Activated B cell treated with CpG ODN at 0.5 μM for 24 hours (primary cell): ENCODE measurements around the gene MPZL1. TPM values are rescaled to one million over a fixed set of nuclear protein-coding genes. Genes with fewer than 3 reads are reported as not detected.

ENCODE experiments used
- ATAC-seq: fragments of 200-7000 bp; cut with Tn5 transposase; one replicate; pipeline ENCODE4 v1.10.0; 2021; ENCODE audit warnings: low read depth, mild to moderate bottlenecking, moderate library complexity
- CTCF ChIA-PET: fragments of 350-600 bp; sonication (Branson Sonifier 250); formaldehyde crosslinking; loops from one replicate; lab custom pipeline; 2021; ENCODE audit warnings: antibody characterized with exemption; lab: Charles Lee
- POLR2A ChIA-PET: fragments of 350-600 bp; sonication (Branson Sonifier 250); formaldehyde crosslinking; loops from one replicate; lab custom pipeline; 2021; ENCODE audit warnings: antibody characterized with exemption; lab: Charles Lee
- DNase-seq: peaks from one replicate; pipeline ENCODE4 v3.0.0; 2022
- H3K27ac Mint-ChIP-seq: one replicate; pipeline ENCODE4 v1.8.0; 2020; ENCODE audit warnings: mixed read lengths
- H3K27me3 Mint-ChIP-seq: one replicate; pipeline ENCODE4 v1.8.0; 2021; ENCODE audit warnings: mixed read lengths
- H3K36me3 Mint-ChIP-seq: one replicate; pipeline ENCODE4 v1.8.0; 2021; ENCODE audit warnings: low read depth, mixed read lengths
- H3K4me1 Mint-ChIP-seq: one replicate; pipeline ENCODE4 v1.8.0; 2021; ENCODE audit warnings: mixed read lengths
- H3K4me3 Mint-ChIP-seq: one replicate; pipeline ENCODE4 v1.8.0; 2020; ENCODE audit warnings: mild to moderate bottlenecking, mixed read lengths
- H3K9me3 Mint-ChIP-seq: one replicate; pipeline ENCODE4 v1.8.0; 2020; ENCODE audit warnings: mixed read lengths
- CTCF ChIP-seq: fragments of 200-600 bp; IDR thresholded peaks from one replicate; pipeline ENCODE4 v1.8.0; 2022; ENCODE audit warnings: antibody characterized with exemption, mild to moderate bottlenecking
- intact Hi-C: fragments of 100-400 bp; cut with micrococcal nuclease; formaldehyde crosslinking; loops from one replicate; pipeline ENCODE4 v1.15.1; 2024
- total RNA-seq: library from RNA; stranded (reverse); gene quantifications from 2 replicates; pipeline ENCODE4 v1.2.3, GENCODE V29; 2022

MPZL1 gene
- total RNA-seq, 1 donor from 2014 or later = 27.2 TPM

DNA sequence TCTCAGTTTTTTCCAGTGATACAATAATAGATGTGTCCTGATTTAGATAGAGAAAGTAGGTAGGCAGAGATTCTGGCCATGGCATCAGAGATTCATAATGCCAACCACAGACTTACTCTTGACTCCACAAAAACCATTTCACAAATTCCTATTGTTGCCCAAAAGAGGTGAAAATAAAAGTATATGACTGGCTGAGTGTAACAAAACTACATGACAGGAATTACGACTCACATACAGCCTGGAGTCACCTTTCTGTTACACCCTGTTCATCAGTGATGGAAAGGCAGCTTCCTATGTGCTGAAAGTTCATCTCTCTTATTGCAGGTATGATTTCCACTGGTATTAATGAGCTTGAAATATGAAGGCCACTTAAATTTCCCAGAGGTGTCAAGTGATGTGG is 72.3 kb downstream of the MPZL1 start:
- POLR2A ChIA-PET = no interaction called here
- ATAC-seq (no peak), DNase-seq (no peak)
- Mint-ChIP-seq H3K4me3 (no peak overlapping the region), H3K36me3 (peaks cover 30% of the 10 kb centered on the region), H3K27me3 (no peaks in the 10 kb centered on the region), H3K9me3 (no peaks in the 10 kb centered on the region), H3K4me1 (no peaks in the 10 kb centered on the region), H3K27ac (no peak overlapping the region)
- no peak for TF ChIP-seq CTCF
- CTCF ChIA-PET = no interaction called here
- intact Hi-C loops = no loop called here

- no peak for TF ChIP-seq CTCF
- Mint-ChIP-seq H3K4me3 (no peak overlapping the region), H3K36me3 (peaks cover 11% of the 10 kb centered on the region), H3K27me3 (no peaks in the 10 kb centered on the region), H3K9me3 (no peaks in the 10 kb centered on the region), H3K4me1 (no peaks in the 10 kb centered on the region), H3K27ac (no peak overlapping the region)
- intact Hi-C loops = no loop called here
- ChIA-PET CTCF (interaction anchor here (1.0 kb wide), 1 partner anchor 98 kb away, joined by 3 read pairs; no protein-coding TSS in a partner anchor), POLR2A (no interaction called here)
- ATAC-seq (no peak), DNase-seq (no peak)
Observed at GRCh38 chr1:167795810-167796740, 74.3 kb downstream of the MPZL1 start.

DNA sequence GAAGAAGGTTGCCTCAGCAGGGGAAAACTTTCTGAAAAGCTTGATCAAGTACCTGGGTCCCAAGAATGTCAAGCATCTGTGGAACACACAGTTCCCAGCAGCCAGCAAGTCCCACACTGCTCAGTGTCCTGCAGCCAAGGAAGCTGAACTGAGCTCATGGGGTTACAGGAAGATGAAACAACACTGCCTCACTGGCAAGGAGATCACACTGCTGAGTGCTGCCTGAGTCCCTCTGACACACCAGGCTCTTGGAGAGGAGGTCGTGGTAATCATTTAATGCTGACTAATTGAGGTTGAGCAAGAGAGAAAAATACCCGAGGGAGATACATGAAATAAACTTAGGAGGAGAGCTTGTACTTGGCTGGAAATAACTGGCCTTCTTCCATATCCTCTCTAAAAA is 75.2 kb downstream of the MPZL1 start:
- ATAC-seq = no peak
- no peaks in the 10 kb centered on the region for H3K9me3 Mint-ChIP-seq
- peaks cover 8% of the 10 kb centered on the region for H3K36me3 Mint-ChIP-seq
- no peak overlapping the region for H3K27ac Mint-ChIP-seq
- ChIA-PET POLR2A (no interaction called here), CTCF (interaction anchor here (1.0 kb wide), 1 partner anchor 99 kb away, joined by 3 read pairs; no protein-coding TSS in a partner anchor)
- intact Hi-C loops = no loop called here
- H3K27me3 Mint-ChIP-seq = no peaks in the 10 kb centered on the region
- DNase-seq = no peak
- TF ChIP-seq CTCF = no peak
- no peak overlapping the region for H3K4me3 Mint-ChIP-seq
- no peaks in the 10 kb centered on the region for H3K4me1 Mint-ChIP-seq

- POLR2A ChIA-PET = no interaction called here
- Mint-ChIP-seq H3K27ac (no peak overlapping the region), H3K4me3 (no peak overlapping the region), H3K27me3 (no peaks in the 10 kb centered on the region), H3K4me1 (peaks cover 7% of the 10 kb centered on the region), H3K9me3 (no peaks in the 10 kb centered on the region), H3K36me3 (peaks cover 1% of the 10 kb centered on the region)
- ATAC-seq = no peak
- CTCF ChIA-PET = no interaction called here
- no peak for DNase-seq
- intact Hi-C loops = no loop called here
- TF ChIP-seq CTCF = no peak
Observed at GRCh38 chr1:167798952-167799351, 77.2 kb downstream of the MPZL1 start.

DNA sequence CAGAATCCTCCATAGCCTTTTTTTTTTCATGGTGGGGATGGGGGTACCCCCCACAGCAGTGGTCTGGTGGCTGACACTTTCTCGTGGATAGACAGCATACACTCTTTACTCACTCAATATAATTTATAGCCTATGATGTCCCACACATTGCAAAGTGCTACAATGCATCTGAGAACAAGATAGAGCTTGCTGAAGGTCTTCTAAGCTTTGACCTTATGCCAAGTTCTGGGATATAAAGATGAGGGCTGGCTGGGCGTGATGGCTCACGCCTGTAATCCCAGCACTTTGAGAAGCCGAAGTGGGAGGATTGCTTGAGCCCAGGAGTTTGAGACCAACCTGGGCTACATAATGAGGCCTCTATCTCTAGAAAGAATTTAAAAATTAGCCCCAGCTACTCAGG is 78.0 kb downstream of the MPZL1 start:
- Mint-ChIP-seq H3K27me3 (no peaks in the 10 kb centered on the region), H3K4me1 (peaks cover 14% of the 10 kb centered on the region), H3K36me3 (no peaks in the 10 kb centered on the region), H3K4me3 (no peak overlapping the region), H3K9me3 (no peaks in the 10 kb centered on the region), H3K27ac (no peak overlapping the region)
- ATAC-seq (no peak), DNase-seq (no peak)
- CTCF ChIA-PET = interaction anchor here (1.0 to 1.2 kb wide), 2 partner anchors 112 to 199 kb away, joined by 4 read pairs; no protein-coding TSS in a partner anchor
- POLR2A ChIA-PET = interaction anchor here (0.6 kb wide), 1 partner anchor 47 kb away, joined by 3 read pairs; no protein-coding TSS in a partner anchor
- TF ChIP-seq CTCF = no peak
- intact Hi-C loops = loop anchor here (10.0 kb wide), 1 partner anchor 395 kb away; no protein-coding TSS in a partner anchor
